NCI-H2107 treated with DMSO at 0.1 percent for 48 hours (cell line): ENCODE data around the gene CES4A.
"Not testable (repeated sequence)": the region's sequence is repeated elsewhere in the genome, so short reads cannot be mapped to it uniquely, and the experiment has no call there.

Experiments used
- DNase-seq: peaks from one replicate; lab custom pipeline; 2025; ENCODE audit not compliant: unreplicated experiment; lab: John Stamatoyannopoulos, UW

The CES4A gene

GRCh38 chr16:67041520-67041919 is 53.1 kb downstream of the CES4A start:
- not testable (repeated sequence) for DNase-seq

DNA sequence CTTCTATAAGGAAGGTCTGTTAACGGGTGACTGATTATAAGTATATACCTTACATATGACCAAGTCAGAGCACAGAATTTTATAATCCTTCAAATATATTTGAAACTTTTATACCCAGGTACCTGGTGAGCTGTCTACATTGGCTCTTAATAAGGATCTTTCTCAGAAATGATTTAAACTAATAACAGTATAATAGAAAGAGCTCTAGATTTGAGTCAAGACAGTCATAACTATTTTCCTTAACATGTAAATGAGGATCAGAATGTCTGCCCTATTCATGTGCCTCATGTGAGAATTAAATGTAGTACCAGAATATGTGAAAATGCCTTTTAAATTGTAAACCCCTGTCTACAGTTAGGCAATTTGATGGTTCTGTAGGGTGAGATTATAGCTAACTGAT is 55.0 kb downstream of the CES4A start:
- DNase-seq: no peak

DNA sequence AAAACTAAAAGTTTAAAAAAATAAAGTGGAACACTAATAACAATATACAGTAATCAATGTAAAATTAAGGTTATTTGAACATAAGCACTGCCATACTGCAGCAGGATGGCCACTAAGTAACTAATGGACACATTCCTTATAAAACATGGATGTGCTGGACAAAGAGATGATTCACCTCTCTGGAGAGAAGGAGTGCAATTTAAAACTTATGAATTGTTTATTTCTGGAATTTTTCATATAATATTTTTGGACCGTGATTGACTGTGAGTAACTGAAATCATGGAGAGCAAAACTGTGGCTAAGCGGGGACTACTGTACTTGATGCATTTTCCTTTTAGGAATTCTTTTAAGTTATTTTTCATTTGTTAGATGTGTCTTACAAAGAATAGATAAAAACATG is 62.4 kb downstream of the CES4A start:
- DNase-seq: no peak

DNA sequence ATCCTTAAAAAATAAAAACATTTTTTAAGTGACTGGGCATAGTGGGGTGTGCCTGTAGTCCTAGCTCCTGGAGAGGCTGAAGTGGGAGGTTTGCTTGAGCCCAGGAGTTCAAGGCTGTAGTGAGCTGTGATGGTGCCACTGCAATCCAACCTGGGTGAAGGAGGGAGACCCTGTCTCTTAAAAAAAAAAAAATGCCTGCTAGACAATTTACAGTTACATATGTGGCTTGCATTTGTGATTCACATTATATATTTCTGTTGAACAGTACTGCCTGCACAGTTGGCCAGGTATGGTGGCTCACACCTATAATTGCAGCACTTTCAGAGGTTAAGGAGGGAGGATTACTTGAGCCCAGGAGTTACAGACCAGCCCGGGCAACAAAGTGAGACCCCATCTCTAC is 64.0 kb downstream of the CES4A start:
- no peak for DNase-seq

DNA sequence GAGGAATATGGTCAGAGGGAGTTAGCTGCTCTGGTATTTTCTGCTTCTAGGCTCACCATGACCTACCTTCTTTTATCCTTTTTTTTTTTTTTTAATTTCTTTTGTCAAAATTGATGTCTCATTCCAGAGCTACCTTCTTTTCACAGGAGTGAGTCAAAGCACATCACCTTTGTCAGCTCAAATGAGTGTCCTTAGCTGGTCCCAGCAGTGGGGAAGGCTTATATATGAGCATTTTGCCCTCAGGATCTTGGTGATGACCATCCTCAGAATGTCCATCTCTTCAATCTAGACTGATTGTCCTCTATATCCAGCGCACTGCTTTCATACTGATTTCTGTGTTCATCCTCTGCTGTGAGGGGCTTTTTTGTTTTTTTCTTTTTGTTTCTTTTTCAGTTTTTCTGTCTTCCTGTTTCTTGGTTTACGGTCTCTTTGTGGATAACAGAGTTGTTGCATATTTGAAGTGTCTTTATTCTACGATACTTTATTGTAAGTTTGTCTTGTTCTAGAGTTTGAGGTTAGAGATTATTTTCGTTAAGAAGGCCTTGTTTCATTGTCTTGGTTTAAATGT is 65.5 kb downstream of the CES4A start:
- no peak for DNase-seq

DNA sequence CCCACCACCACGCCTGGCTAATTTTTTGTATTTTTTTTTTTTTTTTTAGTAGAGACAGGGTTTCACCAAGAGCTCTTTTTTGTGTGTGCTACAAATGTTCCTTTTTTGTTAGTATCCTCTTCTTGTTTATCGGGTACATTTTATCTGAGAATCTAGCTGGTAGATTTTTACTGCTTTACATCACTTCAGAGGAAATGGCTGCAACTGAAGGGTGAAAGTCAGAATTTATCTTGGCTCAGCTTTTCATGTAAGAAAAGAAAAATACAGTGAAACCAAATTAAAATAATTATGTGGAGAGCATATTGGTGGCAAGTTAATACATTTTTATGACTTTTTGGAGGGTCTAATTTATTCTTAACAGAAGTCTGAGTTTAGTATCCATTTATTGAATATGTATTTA is 66.5 kb downstream of the CES4A start:
- DNase-seq: no peak

DNA sequence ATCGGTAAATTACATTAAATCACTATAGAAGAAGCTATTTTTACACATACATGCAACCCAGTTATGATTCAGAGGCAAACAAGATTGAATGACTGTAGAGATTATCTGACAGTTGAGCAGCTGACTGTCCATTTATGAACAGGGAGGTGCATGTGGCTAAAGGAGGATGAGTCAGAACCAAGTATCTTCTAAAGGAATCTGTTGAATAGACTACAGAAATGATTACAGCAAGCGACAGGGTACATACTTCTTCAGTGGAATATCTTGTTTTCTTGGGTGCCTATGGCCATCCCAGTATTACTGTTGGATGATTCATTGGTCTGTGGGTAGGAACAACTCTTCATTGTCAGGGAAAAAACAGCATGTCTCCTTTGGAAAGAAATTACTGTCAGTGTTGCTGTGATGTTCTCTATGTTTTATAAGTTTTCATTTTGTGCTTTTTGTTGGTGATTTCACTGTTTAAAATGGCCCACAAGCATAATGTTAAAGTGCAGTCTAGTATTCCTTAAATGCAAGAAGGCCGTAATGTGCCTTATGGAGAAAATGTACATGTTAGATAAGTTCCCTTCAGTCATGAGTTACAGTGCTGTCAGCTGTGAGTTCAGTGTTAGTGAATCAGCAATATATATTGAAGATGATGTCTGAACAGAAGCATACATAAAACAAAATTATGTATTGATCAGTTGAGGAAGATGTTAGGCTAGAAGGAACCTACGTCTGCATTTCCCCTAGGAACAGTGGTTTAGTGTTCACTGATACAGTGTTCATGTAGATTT is 67.5 kb downstream of the CES4A start:
- no peak for DNase-seq
